SK-N-SH (cell line): ENCODE data around the gene RAB11B.
"Not testable (repeated sequence)": the region's sequence is repeated elsewhere in the genome, so short reads cannot be mapped to it uniquely, and the experiment has no call there.

Experiments
- CTCF ChIP-seq: fragments of 200-600 bp; sonication (generic); IDR thresholded peaks from 2 replicates; pipeline ENCODE4 v1.6.1; 2017; ENCODE audit warnings: antibody characterized with exemption, mild to moderate bottlenecking, moderate library complexity
- EP300 ChIP-seq, 2 experiments: IDR thresholded peaks; 2 replicates each; pipeline versions ENCODE4 v1.4.0 to v1.6.1; 2012; ENCODE audit warnings: borderline replicate concordance in 1 of 2, low read depth in 1 of 2, low read length in 1 of 2
- JUND ChIP-seq: IDR thresholded peaks from 2 replicates; pipeline ENCODE4 v1.4.0; 2012
- MAX ChIP-seq: IDR thresholded peaks from 2 replicates; pipeline ENCODE4 v1.4.0; 2012; ENCODE audit warnings: low read depth
- POLR2AphosphoS5 ChIP-seq: IDR thresholded peaks from 2 replicates; pipeline ENCODE4 v1.6.1; 2012; ENCODE audit warnings: low read depth, low read length
- RAD21 ChIP-seq: IDR thresholded peaks from 2 replicates; pipeline ENCODE4 v1.6.1; 2012; ENCODE audit warnings: mild to moderate bottlenecking, low read length
- REST ChIP-seq: IDR thresholded peaks from 2 replicates; pipeline ENCODE4 v1.6.1; 2012; ENCODE audit warnings: mild to moderate bottlenecking, low read depth, low read length, moderate library complexity
- SIN3A ChIP-seq: IDR thresholded peaks from 2 replicates; pipeline ENCODE4 v1.6.1; 2012; ENCODE audit warnings: low read depth, mild to moderate bottlenecking, low read length, moderate library complexity, borderline replicate concordance
- ZBTB33 ChIP-seq: IDR thresholded peaks from 2 replicates; pipeline ENCODE4 v1.4.0; 2012; ENCODE audit warnings: low read depth, borderline replicate concordance

GRCh38 chr19:8385566-8385965 lies 4.6 kb upstream of the RAB11B start:
- not testable (repeated sequence) for TF ChIP-seq MAX; REST; JUND; EP300 (IDR thresholded peaks at IDR 0.05; ENCODE audit: borderline replicate concordance in 1 of 2, low read depth in 1 of 2, low read length in 1 of 2); RAD21; SIN3A; CTCF; POLR2AphosphoS5; ZBTB33
